ENCODE results near the gene CHIC1.

GRCh38 chrX:73562458-73562857 lies 539 bp upstream of the CHIC1 start:
- TF ChIP-seq CTCF (optimal IDR thresholded peaks at IDR 0.05 in 1 of 3, IDR thresholded peaks at IDR 0.05 in 1 of 3, conservative IDR thresholded peaks at IDR 0.05 in 1 of 3; ENCODE audit: extremely low read depth in 1 of 3, insufficient read depth in 2 of 3, low read length in 3 of 3) (no peak), EZH2 (IDR thresholded peaks at IDR 0.05; ENCODE audit: low read length) (no peak)
